ENCODE results near the gene ACTL7A.
"Not testable (repeated sequence)": the region's sequence is repeated elsewhere in the genome, so short reads cannot be mapped to it uniquely, and the experiment has no call there.

The ACTL7A gene

GRCh38 chr9:108844856-108845255 lies 17.2 kb upstream of the ACTL7A start:
- in situ Hi-C loops (cut with HindIII; ENCODE audit: low pct_ligation_motif_present, low pct_unique_long_range_greater_than_20kb, low sequenced_read_pairs), result no loop called here
- no peak for DNase-seq

- no peak for DNase-seq
- in situ Hi-C loops (cut with HindIII; ENCODE audit: low pct_ligation_motif_present, low pct_unique_long_range_greater_than_20kb, low sequenced_read_pairs), result no loop called here
Measured at GRCh38 chr9:108845507-108845906, 16.6 kb upstream of the ACTL7A start.

- no peak for DNase-seq
- in situ Hi-C loops (cut with HindIII; ENCODE audit: low pct_ligation_motif_present, low pct_unique_long_range_greater_than_20kb, low sequenced_read_pairs), result no loop called here
Measured at GRCh38 chr9:108845947-108846346, 16.1 kb upstream of the ACTL7A start.

GRCh38 chr9:108848296-108848695 lies 13.8 kb upstream of the ACTL7A start:
- in situ Hi-C loops (cut with HindIII; ENCODE audit: low pct_ligation_motif_present, low pct_unique_long_range_greater_than_20kb, low sequenced_read_pairs); DNase-seq: not testable (repeated sequence)

- in situ Hi-C loops (cut with HindIII; ENCODE audit: low pct_ligation_motif_present, low pct_unique_long_range_greater_than_20kb, low sequenced_read_pairs), result no loop called here
- peak; percentile 28 for DNase-seq
Measured at GRCh38 chr9:108850293-108850897, 11.7 kb upstream of the ACTL7A start.

- in situ Hi-C loops (cut with HindIII; ENCODE audit: low pct_ligation_motif_present, low pct_unique_long_range_greater_than_20kb, low sequenced_read_pairs), result no loop called here
- no peak for DNase-seq
Measured at GRCh38 chr9:108851138-108851537, 10.9 kb upstream of the ACTL7A start.

GRCh38 chr9:108852079-108852478 lies 10.0 kb upstream of the ACTL7A start:
- in situ Hi-C loops (cut with HindIII; ENCODE audit: low pct_ligation_motif_present, low pct_unique_long_range_greater_than_20kb, low sequenced_read_pairs), result no loop called here
- no peak for DNase-seq

GRCh38 chr9:108854094-108854493 lies 8.0 kb upstream of the ACTL7A start:
- no peak for DNase-seq
- in situ Hi-C loops (cut with HindIII; ENCODE audit: low pct_ligation_motif_present, low pct_unique_long_range_greater_than_20kb, low sequenced_read_pairs), result no loop called here

- in situ Hi-C loops (cut with HindIII; ENCODE audit: low pct_ligation_motif_present, low pct_unique_long_range_greater_than_20kb, low sequenced_read_pairs), result no loop called here
- no peak for DNase-seq
Measured at GRCh38 chr9:108854641-108855528, 7.2 kb upstream of the ACTL7A start.

GRCh38 chr9:108855529-108855886 lies 6.6 kb upstream of the ACTL7A start:
- in situ Hi-C loops (cut with HindIII; ENCODE audit: low pct_ligation_motif_present, low pct_unique_long_range_greater_than_20kb, low sequenced_read_pairs), result no loop called here

GRCh38 chr9:108855888-108856287 lies 6.2 kb upstream of the ACTL7A start, which contains the start of gene ACTL7B:
TSS of gene ACTL7B (minus strand) at chr9:108855986. CDS start at chr9:108855930, 56 bp downstream.
- in situ Hi-C loops (cut with HindIII; ENCODE audit: low pct_ligation_motif_present, low pct_unique_long_range_greater_than_20kb, low sequenced_read_pairs), result no loop called here
- DNase-seq, result no peak

More at GRCh38 chr9:108855529-108855886, 6.6 kb upstream of the ACTL7A start:
- no peak for DNase-seq

- no peak for DNase-seq
- in situ Hi-C loops (cut with HindIII; ENCODE audit: low pct_ligation_motif_present, low pct_unique_long_range_greater_than_20kb, low sequenced_read_pairs), result no loop called here
Measured at GRCh38 chr9:108857572-108857971, 4.5 kb upstream of the ACTL7A start.

GRCh38 chr9:108859459-108860114 lies 2.5 kb upstream of the ACTL7A start:
- in situ Hi-C loops (cut with HindIII; ENCODE audit: low pct_ligation_motif_present, low pct_unique_long_range_greater_than_20kb, low sequenced_read_pairs), result no loop called here
- no peak for DNase-seq

- in situ Hi-C loops (cut with HindIII; ENCODE audit: low pct_ligation_motif_present, low pct_unique_long_range_greater_than_20kb, low sequenced_read_pairs), result no loop called here
- DNase-seq, result no peak
Measured at GRCh38 chr9:108860354-108860753, 1.7 kb upstream of the ACTL7A start.

- in situ Hi-C loops (cut with HindIII; ENCODE audit: low pct_ligation_motif_present, low pct_unique_long_range_greater_than_20kb, low sequenced_read_pairs), result no loop called here
- no peak for DNase-seq
Measured at GRCh38 chr9:108860764-108861163, 1.3 kb upstream of the ACTL7A start.

GRCh38 chr9:108861464-108861863 lies 602 bp upstream of the ACTL7A start:
- DNase-seq, result no peak

GRCh38 chr9:108863891-108864290 lies 1.8 kb downstream of the ACTL7A start:
- in situ Hi-C loops (cut with HindIII; ENCODE audit: low pct_ligation_motif_present, low pct_unique_long_range_greater_than_20kb, low sequenced_read_pairs), result no loop called here
- DNase-seq, result no peak

More at GRCh38 chr9:108861464-108861863, 602 bp upstream of the ACTL7A start:
- in situ Hi-C loops (cut with HindIII; ENCODE audit: low pct_ligation_motif_present, low pct_unique_long_range_greater_than_20kb, low sequenced_read_pairs), result no loop called here

- no peak for DNase-seq
- in situ Hi-C loops (cut with HindIII; ENCODE audit: low pct_ligation_motif_present, low pct_unique_long_range_greater_than_20kb, low sequenced_read_pairs), result no loop called here
Measured at GRCh38 chr9:108864446-108864845, 2.4 kb downstream of the ACTL7A start.

- in situ Hi-C loops (cut with HindIII; ENCODE audit: low pct_ligation_motif_present, low pct_unique_long_range_greater_than_20kb, low sequenced_read_pairs), result no loop called here
- DNase-seq, result no peak
Measured at GRCh38 chr9:108865037-108865436, 3.0 kb downstream of the ACTL7A start.

Measured in ACHN (cell line).